Adrenal gland (tissue), 12 donors: ENCODE results near the gene SSBP3. TPM values are rescaled to one million over a fixed set of nuclear protein-coding genes. Genes with fewer than 3 reads are reported as not detected.

Experiments used
- DNase-seq, 7 donors: peaks; one replicate each; pipeline ENCODE4 v3.0.0-alpha.2; 2019 to 2020
- H3K27ac ChIP-seq, 5 donors: fragments of 200-600 bp; sonication (generic) in 4 of 5; 1 replicate in 3 of 5; 2 replicates in 2 of 5; pipeline versions ENCODE4 v1.5.1 to v1.8.0; 2016 to 2020; ENCODE audit warnings: mild to moderate bottlenecking in 1 of 5
- H3K27me3 ChIP-seq: fragments of 200-600 bp; 2 replicates; pipeline ENCODE4 v1.8.0; 2021
- H3K36me3 ChIP-seq, 2 donors: fragments of 200-600 bp; replicated peaks in 1 of 2; 1 replicate in 1 of 2; 2 replicates in 1 of 2; pipeline versions ENCODE4 v1.5.1 to v1.8.0; 2018 to 2022
- H3K4me1 ChIP-seq, 2 donors: fragments of 200-600 bp; replicated peaks in 1 of 2; 1 replicate in 1 of 2; 2 replicates in 1 of 2; pipeline versions ENCODE4 v1.5.1 to v1.8.0; 2018 to 2021
- H3K4me3 ChIP-seq, 4 donors: fragments of 200-600 bp; sonication (generic) in 3 of 4; one replicate each; pipeline ENCODE4 v1.5.1; 2016 to 2018
- H3K9me3 ChIP-seq, 3 donors: fragments of 200-600 bp; sonication (generic) in 1 of 3; replicated peaks in 1 of 3; 1 replicate in 2 of 3; 2 replicates in 1 of 3; pipeline versions ENCODE4 v1.5.1 to v1.8.0; 2016 to 2021
- POLR2A ChIP-seq, 2 donors: fragments of 450-650 bp; IDR thresholded peaks; one replicate each; pipeline ENCODE4 v1.6.1; 2017; ENCODE audit warnings: antibody characterized with exemption in 2 of 2, mild to moderate bottlenecking in 2 of 2, moderate library complexity in 1 of 2
- WGBS, 4 donors: extraction: QIAGEN DNeasy Blood & Tissue Kit in 2 of 4; methylation state at CpG; one replicate each; pipeline versions ENCODE4 v1.1.5 to v1.1.7; 2013 to 2017; 5-methylcytosine and 5-hydroxymethylcytosine counted together
- intact Hi-C, 2 donors: fragments of 100-400 bp; cut with DNase I; formaldehyde crosslinking; loops; one replicate each; pipeline versions ENCODE4 v1.14.1 to v1.15.0; 2022 to 2023
- polyA plus RNA-seq, 3 donors: library from polyadenylated mRNA; stranded (reverse); fragments of 200-250 nt in 2 of 3; fragments of 350-450 nt in 1 of 3; fragmentation: Illumina TruSeq in 1 of 3; extraction: RNeasy Lipid Tissue Mini Kit (QIAGEN cat#74804) in 1 of 3; gene quantifications; one replicate each; pipeline ENCODE4 v1.2.3, GENCODE V29; 2013 to 2014
- total RNA-seq, 9 donors: library from RNA; depleted of rRNA in 4 of 9; stranded (reverse); fragments of >200 nt in 4 of 9; fragments of 120-200 nt in 1 of 9; fragmentation: NEBNext Ultra II Directional in 1 of 9; extraction: Animal tissue kit (Norgen Biotek cat#: 25700) in 1 of 9; gene quantifications; one replicate each; pipeline versions ENCODE4 v1.1.0 to v1.2.4, GENCODE V29; 2013 to 2023
- TF ChIP-seq, protein P1 (sequence below), 6 experiments: fragments of 450-650 bp in 4 of 6; fragments of 200-600 bp in 2 of 6; sonication (generic) in 1 of 6; IDR thresholded peaks; 1 replicate in 5 of 6; 2 replicates in 1 of 6; pipeline versions ENCODE4 v1.5.1 to v1.8.0; 2016 to 2021; ENCODE audit warnings: antibody characterized with exemption in 6 of 6, mild to moderate bottlenecking in 2 of 6, moderate library complexity in 1 of 6
- donor health status: healthy with polysubstance abuse.
- donor health status: Bipolar disorder and iron deficiency.
- donor health status: DM: yes; HTN: yes; CAD: no.
- donor health status: DM: no; HTN: no; CAD: no.
- donor health status: DM: no; HTN: no; CAD: no.
- donor health status: DM: yes; HTN: yes; CAD: no.

SSBP3 gene
- total and polyA plus RNA-seq, 12 donors, result 15.3 to 150 (median 66.0) TPM

GRCh38 chr1:54273795-54274163 lies 132.4 kb downstream of the SSBP3 start:
- H3K4me3 ChIP-seq, result no peak overlapping the region
- 20 to 100% (median 49%) methylated on average over 1 to 5 of the region's 5 CpGs for WGBS, 4 donors

GRCh38 chr1:54273092-54273794 lies 133.0 kb downstream of the SSBP3 start:
- peak; percentile 89 to 98 (median 95) for DNase-seq
- intact Hi-C loops, result loop anchor here (10.0 kb wide), 2 partner anchors 132 to 148 kb away; partner anchors contain the start of gene SSBP3 (in 2 of the 2)
- H3K27ac ChIP-seq, result peak overlapping the region; percentile 90 to 99 (median 96)
- H3K4me3 ChIP-seq, result no peak overlapping the region
- WGBS, 4 donors, result 8 to 22% (median 13%) methylated on average over 10 to 22 of the region's 22 CpGs
- peaks cover 53 to 70% of the 10 kb centered on the region in 2 donors for H3K4me1 ChIP-seq
- TF ChIP-seq POLR2A (IDR thresholded peaks at IDR 0.05), result peak in 1 of 2 donors; percentile 56
- TF ChIP-seq, protein P1, sequence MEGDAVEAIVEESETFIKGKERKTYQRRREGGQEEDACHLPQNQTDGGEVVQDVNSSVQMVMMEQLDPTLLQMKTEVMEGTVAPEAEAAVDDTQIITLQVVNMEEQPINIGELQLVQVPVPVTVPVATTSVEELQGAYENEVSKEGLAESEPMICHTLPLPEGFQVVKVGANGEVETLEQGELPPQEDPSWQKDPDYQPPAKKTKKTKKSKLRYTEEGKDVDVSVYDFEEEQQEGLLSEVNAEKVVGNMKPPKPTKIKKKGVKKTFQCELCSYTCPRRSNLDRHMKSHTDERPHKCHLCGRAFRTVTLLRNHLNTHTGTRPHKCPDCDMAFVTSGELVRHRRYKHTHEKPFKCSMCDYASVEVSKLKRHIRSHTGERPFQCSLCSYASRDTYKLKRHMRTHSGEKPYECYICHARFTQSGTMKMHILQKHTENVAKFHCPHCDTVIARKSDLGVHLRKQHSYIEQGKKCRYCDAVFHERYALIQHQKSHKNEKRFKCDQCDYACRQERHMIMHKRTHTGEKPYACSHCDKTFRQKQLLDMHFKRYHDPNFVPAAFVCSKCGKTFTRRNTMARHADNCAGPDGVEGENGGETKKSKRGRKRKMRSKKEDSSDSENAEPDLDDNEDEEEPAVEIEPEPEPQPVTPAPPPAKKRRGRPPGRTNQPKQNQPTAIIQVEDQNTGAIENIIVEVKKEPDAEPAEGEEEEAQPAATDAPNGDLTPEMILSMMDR (IDR thresholded peaks at IDR 0.05), result peak in 4 of 6 experiments; percentile 4 to 75 (median 70)
- no peaks in the 10 kb centered on the region for H3K36me3 ChIP-seq
- no peaks in the 10 kb centered on the region for H3K9me3 ChIP-seq
- H3K27me3 ChIP-seq, result no peaks in the 10 kb centered on the region

More at GRCh38 chr1:54273795-54274163, 132.4 kb downstream of the SSBP3 start:
- H3K36me3 ChIP-seq, result no peaks in the 10 kb centered on the region
- H3K9me3 ChIP-seq, result no peaks in the 10 kb centered on the region
- intact Hi-C loops, result loop anchor here (10.0 kb wide), 2 partner anchors 131 to 149 kb away; partner anchors contain the start of gene SSBP3 (in 2 of the 2)
- peaks cover 58 to 75% of the 10 kb centered on the region in 2 donors for H3K4me1 ChIP-seq
- TF ChIP-seq, protein P1 (IDR thresholded peaks at IDR 0.05), result peak in 1 of 6 experiments; percentile 5
- peak in 1 of 2 donors; percentile 10 for TF ChIP-seq POLR2A (IDR thresholded peaks at IDR 0.05)
- no peaks in the 10 kb centered on the region for H3K27me3 ChIP-seq
- DNase-seq, result peak; percentile 66 to 87 (median 78)
- peak overlapping the region; percentile 90 to 99 (median 96) for H3K27ac ChIP-seq

- 43 to 54% (median 52%) methylated on average over 3 to 4 of the region's 4 CpGs for WGBS, 4 donors
- Histone ChIP-seq H3K4me3 (no peak overlapping the region), H3K4me1 (peaks cover 48 to 65% of the 10 kb centered on the region in 2 donors), H3K27me3 (no peaks in the 10 kb centered on the region), H3K9me3 (no peaks in the 10 kb centered on the region), H3K27ac (peak overlapping the region; percentile 90 to 99 (median 96)), H3K36me3 (no peaks in the 10 kb centered on the region)
- DNase-seq, result no peak
- intact Hi-C loops, result loop anchor here (10.0 kb wide), 2 partner anchors 132 to 148 kb away; partner anchors contain the start of gene SSBP3 (in 2 of the 2)
- TF ChIP-seq, protein P1 (IDR thresholded peaks at IDR 0.05), result peak in 3 of 6 experiments; percentile 36 to 61 (median 53)
- peak; percentile 8 to 50 for TF ChIP-seq POLR2A (IDR thresholded peaks at IDR 0.05)
These were observed 133.5 kb downstream of the SSBP3 start for GRCh38 chr1:54272772-54273091.

- no peak for DNase-seq
- Histone ChIP-seq H3K9me3 (no peaks in the 10 kb centered on the region), H3K4me3 (no peak overlapping the region), H3K4me1 (peaks cover 42 to 59% of the 10 kb centered on the region in 2 donors), H3K27ac (peak overlapping the region; percentile 90 to 99 (median 96)), H3K27me3 (no peaks in the 10 kb centered on the region), H3K36me3 (no peaks in the 10 kb centered on the region)
- TF ChIP-seq, protein P1 (IDR thresholded peaks at IDR 0.05), result no peak
- TF ChIP-seq POLR2A (IDR thresholded peaks at IDR 0.05), result no peak
- 51 to 64% (median 62%) methylated on average over 2 of the region's 2 CpGs for WGBS, 4 donors
- intact Hi-C loops, result loop anchor here (10.0 kb wide), 2 partner anchors 133 to 147 kb away; partner anchors contain the start of gene SSBP3 (in 2 of the 2)
These were observed 134.1 kb downstream of the SSBP3 start for GRCh38 chr1:54272134-54272533.
